BLaER1 (cell line): Measurements from ENCODE around the gene ZDHHC12.

Experiments
- H3K27ac ChIP-seq: shearing (Covaris generic); formaldehyde crosslinking; 2 replicates; pipeline ENCODE4 v1.8.1; 2022
- H3K27me3 ChIP-seq: shearing (Covaris generic); formaldehyde crosslinking; 2 replicates; pipeline ENCODE4 v1.8.1; 2022
- H3K36me3 ChIP-seq: shearing (Covaris generic); formaldehyde crosslinking; 2 replicates; pipeline ENCODE4 v1.8.1; 2022
- H3K4me1 ChIP-seq: shearing (Covaris generic); formaldehyde crosslinking; 2 replicates; pipeline ENCODE4 v1.8.1; 2022
- H3K4me2 ChIP-seq: shearing (Covaris generic); formaldehyde crosslinking; 2 replicates; pipeline ENCODE4 v1.8.1; 2022
- H3K4me3 ChIP-seq: shearing (Covaris generic); formaldehyde crosslinking; 2 replicates; pipeline ENCODE4 v1.8.1; 2022
- H3K9ac ChIP-seq: shearing (Covaris generic); formaldehyde crosslinking; 2 replicates; pipeline ENCODE4 v1.8.1; 2022
- H3K9me3 ChIP-seq: shearing (Covaris generic); formaldehyde crosslinking; 2 replicates; pipeline ENCODE4 v1.8.1; 2022
- H4K20me1 ChIP-seq: shearing (Covaris generic); formaldehyde crosslinking; 2 replicates; pipeline ENCODE4 v1.8.1; 2022
- Cebpa-rat ChIP-seq: shearing (Covaris generic); IDR thresholded peaks from 2 replicates; pipeline ENCODE4 v1.8.1; 2022

The ZDHHC12 gene

DNA sequence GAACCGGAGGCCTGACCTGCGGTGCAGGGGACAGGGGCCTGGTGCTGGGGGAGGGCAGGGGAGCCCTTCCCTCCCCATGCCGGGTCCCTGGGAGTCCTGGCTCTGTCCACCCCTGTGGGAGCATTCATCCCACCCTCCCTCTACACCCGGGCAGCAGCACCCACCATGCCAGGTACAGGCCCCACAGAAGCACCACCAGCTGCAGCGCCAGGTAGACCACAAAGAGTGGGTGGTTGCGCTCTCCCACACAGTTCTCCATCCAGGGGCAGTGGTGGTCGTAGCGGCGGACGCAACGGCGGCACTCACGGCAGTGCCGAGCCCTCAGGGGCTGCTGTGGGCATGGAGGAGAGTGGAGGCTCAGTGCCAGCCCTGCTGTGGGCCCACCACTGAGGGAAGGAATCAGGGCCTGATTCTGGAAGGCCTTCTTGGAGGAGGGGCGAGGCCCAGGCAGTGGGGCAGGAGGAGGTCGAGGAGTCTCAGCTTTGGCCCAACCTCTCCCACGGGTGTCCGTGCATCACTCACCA lies 2.4 kb downstream of the ZDHHC12 start:
- peaks cover 63% of the 10 kb centered on the region for H3K4me1 ChIP-seq

GRCh38 chr9:128720841-128721486 lies 3.0 kb downstream of the ZDHHC12 start:
- no peaks in the 10 kb centered on the region for H3K9me3 ChIP-seq
- H3K36me3 ChIP-seq = peaks cover 64% of the 10 kb centered on the region
- H3K27ac ChIP-seq = peak overlapping the region; percentile 35; the same call in 1 of the 2 replicates
- no peak overlapping the region for H3K4me3 ChIP-seq
- peak overlapping the region; percentile 26; the same call in 1 of the 2 replicates for H3K4me2 ChIP-seq
- 0 out of 2 replicates have a peak overlapping the region, but pooled peaks have one; percentile 41 for H3K9ac ChIP-seq
- H4K20me1 ChIP-seq = no peaks in the 10 kb centered on the region
- TF ChIP-seq Cebpa-rat = no peak
- no peaks in the 10 kb centered on the region for H3K27me3 ChIP-seq
- H3K4me1 ChIP-seq = peaks cover 58% of the 10 kb centered on the region

More for the DNA sequence above, 2.4 kb downstream of the ZDHHC12 start:
- Histone ChIP-seq H3K36me3 (peaks cover 58% of the 10 kb centered on the region), H3K4me2 (no peak overlapping the region), H3K9ac (no peak overlapping the region), H3K27me3 (no peaks in the 10 kb centered on the region), H3K4me3 (no peak overlapping the region), H3K9me3 (no peaks in the 10 kb centered on the region), H3K27ac (no peak overlapping the region), H4K20me1 (no peaks in the 10 kb centered on the region)
- no peak for TF ChIP-seq Cebpa-rat

GRCh38 chr9:128719919-128720605 lies 3.9 kb downstream of the ZDHHC12 start:
- Histone ChIP-seq H3K4me2 (peak overlapping the region; percentile 26; the same call in 1 of the 2 replicates), H3K36me3 (peaks cover 73% of the 10 kb centered on the region), H3K4me3 (no peak overlapping the region), H3K27me3 (no peaks in the 10 kb centered on the region), H3K9me3 (no peaks in the 10 kb centered on the region), H4K20me1 (no peaks in the 10 kb centered on the region), H3K9ac (0 out of 2 replicates have a peak overlapping the region, but pooled peaks have one; percentile 41), H3K4me1 (peaks cover 50% of the 10 kb centered on the region), H3K27ac (peak overlapping the region; percentile 35; the same call in 1 of the 2 replicates)
- no peak for TF ChIP-seq Cebpa-rat

- H3K27me3 ChIP-seq = no peaks in the 10 kb centered on the region
- H3K9me3 ChIP-seq = no peaks in the 10 kb centered on the region
- no peak overlapping the region for H3K4me3 ChIP-seq
- H3K36me3 ChIP-seq = peaks cover 89% of the 10 kb centered on the region
- H3K9ac ChIP-seq = no peak overlapping the region
- no peak overlapping the region for H3K4me2 ChIP-seq
- peaks cover 46% of the 10 kb centered on the region for H3K4me1 ChIP-seq
- TF ChIP-seq Cebpa-rat = no peak
- H3K27ac ChIP-seq = no peak overlapping the region
- no peaks in the 10 kb centered on the region for H4K20me1 ChIP-seq
Measured at GRCh38 chr9:128718475-128718874, 5.5 kb downstream of the ZDHHC12 start.

- no peak overlapping the region for H3K27ac ChIP-seq
- no peak overlapping the region for H3K9ac ChIP-seq
- no peak for TF ChIP-seq Cebpa-rat
Measured at GRCh38 chr9:128718047-128718446, 5.9 kb downstream of the ZDHHC12 start.

GRCh38 chr9:128716581-128717254 lies 7.2 kb downstream of the ZDHHC12 start:
- Histone ChIP-seq H3K27ac (no peak overlapping the region), H3K36me3 (peaks cover 99% of the 10 kb centered on the region)

More at GRCh38 chr9:128718047-128718446, 5.9 kb downstream of the ZDHHC12 start:
- no peaks in the 10 kb centered on the region for H3K27me3 ChIP-seq
- no peak overlapping the region for H3K4me2 ChIP-seq
- H3K4me3 ChIP-seq = no peak overlapping the region
- peaks cover 42% of the 10 kb centered on the region for H3K4me1 ChIP-seq
- no peaks in the 10 kb centered on the region for H4K20me1 ChIP-seq
- H3K36me3 ChIP-seq = peaks cover 93% of the 10 kb centered on the region
- H3K9me3 ChIP-seq = no peaks in the 10 kb centered on the region

DNA sequence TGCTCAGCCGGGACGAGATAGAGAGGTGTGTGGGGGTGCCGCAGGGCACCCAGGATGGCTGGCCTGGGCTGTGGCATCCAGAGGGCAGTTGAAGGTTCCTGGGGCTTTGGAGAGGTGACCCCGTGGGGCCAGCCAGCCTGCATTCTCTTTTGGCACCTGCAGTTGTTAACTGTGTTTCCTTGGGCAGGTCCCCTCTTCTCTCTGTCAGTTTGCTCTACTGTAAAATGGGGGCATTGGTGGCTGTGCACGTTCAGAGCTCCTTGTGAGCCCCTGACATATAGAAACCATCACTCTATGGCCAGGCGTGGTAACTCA lies 8.5 kb downstream of the ZDHHC12 start:
- Histone ChIP-seq H3K9ac (0 out of 2 replicates have a peak overlapping the region, but pooled peaks have one; percentile 6), H4K20me1 (no peaks in the 10 kb centered on the region), H3K4me3 (no peak overlapping the region), H3K9me3 (no peaks in the 10 kb centered on the region), H3K4me2 (no peak overlapping the region), H3K36me3 (peaks cover 99% of the 10 kb centered on the region), H3K27ac (no peak overlapping the region), H3K4me1 (peaks cover 18% of the 10 kb centered on the region), H3K27me3 (no peaks in the 10 kb centered on the region)
- no peak for TF ChIP-seq Cebpa-rat

More at GRCh38 chr9:128716581-128717254, 7.2 kb downstream of the ZDHHC12 start:
- Histone ChIP-seq H3K9me3 (no peaks in the 10 kb centered on the region), H3K9ac (no peak overlapping the region), H3K4me3 (no peak overlapping the region), H3K27me3 (no peaks in the 10 kb centered on the region), H3K4me1 (peaks cover 28% of the 10 kb centered on the region), H4K20me1 (no peaks in the 10 kb centered on the region), H3K4me2 (no peak overlapping the region)
- TF ChIP-seq Cebpa-rat = no peak

- H3K27ac ChIP-seq = no peak overlapping the region
- H3K4me3 ChIP-seq = no peak overlapping the region
- TF ChIP-seq Cebpa-rat = no peak
- 0 out of 2 replicates have a peak overlapping the region, but pooled peaks have one; percentile 6 for H3K9ac ChIP-seq
- peaks cover 13% of the 10 kb centered on the region for H3K4me1 ChIP-seq
- no peaks in the 10 kb centered on the region for H3K27me3 ChIP-seq
- no peaks in the 10 kb centered on the region for H4K20me1 ChIP-seq
- no peak overlapping the region for H3K4me2 ChIP-seq
- H3K9me3 ChIP-seq = no peaks in the 10 kb centered on the region
- peaks cover 99% of the 10 kb centered on the region for H3K36me3 ChIP-seq
Measured at GRCh38 chr9:128714586-128715435, 9.1 kb downstream of the ZDHHC12 start.
